CD4-positive, alpha-beta memory T cell (primary cell): Measurements from ENCODE around the gene PHACTR3. TPM values are rescaled to one million over a fixed set of nuclear protein-coding genes. Genes with fewer than 3 reads are reported as not detected.

Source experiments
- CTCF ChIA-PET: fragments of 350-600 bp; sonication (Branson Sonifier 250); formaldehyde crosslinking; loops from one replicate; lab custom pipeline; 2021; ENCODE audit warnings: inconsistent platforms; ENCODE audit not compliant: partially characterized antibody; lab: Charles Lee
- POLR2A ChIA-PET: fragments of 350-600 bp; sonication (Branson Sonifier 250); formaldehyde crosslinking; loops from one replicate; lab custom pipeline; 2021; ENCODE audit not compliant: partially characterized antibody; lab: Charles Lee
- DNase-seq, 5 donors: peaks; one replicate each; pipeline versions ENCODE4 v3.0.0 to v3.0.0-alpha.2; 2020 to 2022; ENCODE audit warnings: mixed read lengths in 1 of 5
- H3K27ac ChIP-seq: one replicate; pipeline ENCODE4 v1.7.0; 2013; ENCODE audit warnings: low read depth, low read length
- H3K27me3 ChIP-seq: 2 replicates; pipeline ENCODE4 v1.7.0; 2013; ENCODE audit warnings: mild to moderate bottlenecking, low read length, moderate library complexity; ENCODE audit not compliant: insufficient read depth
- H3K36me3 ChIP-seq: 2 replicates; pipeline ENCODE4 v1.7.0; 2013; ENCODE audit warnings: mild to moderate bottlenecking, low read length, moderate library complexity; ENCODE audit not compliant: insufficient read depth
- H3K4me1 ChIP-seq: 2 replicates; pipeline ENCODE4 v1.7.0; 2013; ENCODE audit warnings: mild to moderate bottlenecking, low read length, moderate library complexity; ENCODE audit not compliant: insufficient read depth
- H3K4me3 ChIP-seq, 2 donors: one replicate each; pipeline ENCODE4 v1.7.0; 2013; ENCODE audit warnings: low read length in 2 of 2, mild to moderate bottlenecking in 1 of 2
- H3K9me3 ChIP-seq, 2 donors: one replicate each; pipeline ENCODE4 v1.7.0; 2013; ENCODE audit warnings: low read length in 2 of 2, control low read depth in 1 of 2; ENCODE audit not compliant: control insufficient read depth in 1 of 2
- H3K27ac Mint-ChIP-seq, 7 donors: one replicate each; pipeline ENCODE4 v1.8.0; 2020 to 2021; ENCODE audit warnings: mixed read lengths in 7 of 7, mild to moderate bottlenecking in 6 of 7, inconsistent platforms in 3 of 7, moderate library complexity in 3 of 7
- H3K27me3 Mint-ChIP-seq, 2 donors: one replicate each; pipeline ENCODE4 v1.8.0; 2020 to 2021; ENCODE audit warnings: mixed read lengths in 2 of 2
- H3K36me3 Mint-ChIP-seq, 2 donors: one replicate each; pipeline ENCODE4 v1.8.0; 2020 to 2021; ENCODE audit warnings: mixed read lengths in 2 of 2, inconsistent platforms in 1 of 2, mild to moderate bottlenecking in 1 of 2
- H3K4me1 Mint-ChIP-seq, 4 donors: one replicate each; pipeline ENCODE4 v1.8.0; 2020 to 2021; ENCODE audit warnings: mixed read lengths in 4 of 4, mild to moderate bottlenecking in 1 of 4
- H3K4me3 Mint-ChIP-seq, 8 donors: one replicate each; pipeline ENCODE4 v1.8.0; 2020 to 2021; ENCODE audit warnings: mixed read lengths in 8 of 8, mild to moderate bottlenecking in 7 of 8, moderate library complexity in 6 of 8, inconsistent platforms in 3 of 8
- H3K9me3 Mint-ChIP-seq, 8 donors: one replicate each; pipeline ENCODE4 v1.8.0; 2020 to 2021; ENCODE audit warnings: mixed read lengths in 8 of 8, mild to moderate bottlenecking in 5 of 8, inconsistent platforms in 3 of 8, moderate library complexity in 1 of 8
- intact Hi-C: fragments of 100-400 bp; cut with micrococcal nuclease; formaldehyde crosslinking; loops from one replicate; pipeline ENCODE4 v1.15.1; 2023
- polyA plus RNA-seq, 2 donors: library from polyadenylated mRNA; unstranded; fragments of 300-500 nt; fragmentation: Illumina TruSeq; gene quantifications; one replicate each; pipeline ENCODE4 v1.2.3, GENCODE V29; 2021
- total RNA-seq, 2 experiments: library from RNA; stranded (reverse); gene quantifications; one replicate each; pipeline ENCODE4 v1.2.3, GENCODE V29; 2021

The PHACTR3 gene
- total and polyA plus RNA-seq, 4 experiments from 2014 or later: not detected

- ChIA-PET POLR2A (no interaction called here), CTCF (no interaction called here)
- Mint-ChIP-seq H3K27ac (no peak overlapping the region), H3K9me3 (peaks cover 0 to 8% (median 0%) of the 10 kb centered on the region in 8 donors), H3K27me3 (peaks cover 2 to 4% of the 10 kb centered on the region in 2 donors), H3K4me1 (no peaks in the 10 kb centered on the region), H3K4me3 (no peak overlapping the region), H3K36me3 (no peaks in the 10 kb centered on the region)
- Histone ChIP-seq H3K4me1 (no peaks in the 10 kb centered on the region), H3K4me3 (no peak overlapping the region), H3K36me3 (no peaks in the 10 kb centered on the region), H3K27ac (no peak overlapping the region), H3K9me3 (no peaks in the 10 kb centered on the region), H3K27me3 (no peaks in the 10 kb centered on the region)
- intact Hi-C loops: no loop called here
- no peak for DNase-seq
Observed at GRCh38 chr20:59720013-59720412, 115.7 kb downstream of the PHACTR3 start.

GRCh38 chr20:59721386-59721785, 117.0 kb downstream of the PHACTR3 start:
- Mint-ChIP-seq H3K9me3 (peaks cover 0 to 6% (median 0%) of the 10 kb centered on the region in 8 donors), H3K27me3 (peaks cover 2 to 4% of the 10 kb centered on the region in 2 donors), H3K27ac (no peak overlapping the region), H3K36me3 (no peaks in the 10 kb centered on the region), H3K4me1 (no peaks in the 10 kb centered on the region), H3K4me3 (no peak overlapping the region)
- Histone ChIP-seq H3K4me1 (no peaks in the 10 kb centered on the region), H3K27me3 (no peaks in the 10 kb centered on the region), H3K36me3 (no peaks in the 10 kb centered on the region), H3K4me3 (no peak overlapping the region), H3K27ac (no peak overlapping the region), H3K9me3 (no peaks in the 10 kb centered on the region)
- ChIA-PET CTCF (no interaction called here), POLR2A (no interaction called here)
- intact Hi-C loops: no loop called here
- no peak for DNase-seq

- no peaks in the 10 kb centered on the region for H3K27me3 ChIP-seq
- no peaks in the 10 kb centered on the region for H3K4me1 ChIP-seq
- Mint-ChIP-seq H3K9me3 (peaks cover 0 to 2% (median 0%) of the 10 kb centered on the region in 8 donors), H3K27ac (no peak overlapping the region), H3K36me3 (no peaks in the 10 kb centered on the region), H3K4me1 (no peaks in the 10 kb centered on the region), H3K4me3 (no peak overlapping the region), H3K27me3 (peaks cover 3 to 4% of the 10 kb centered on the region in 2 donors)
- H3K36me3 ChIP-seq: no peaks in the 10 kb centered on the region
- intact Hi-C loops: no loop called here
- H3K4me3 ChIP-seq: no peak overlapping the region
- ChIA-PET CTCF (no interaction called here), POLR2A (no interaction called here)
- H3K27ac ChIP-seq: no peak overlapping the region
- H3K9me3 ChIP-seq: no peaks in the 10 kb centered on the region
- no peak for DNase-seq
Observed at GRCh38 chr20:59723108-59723500, 118.8 kb downstream of the PHACTR3 start.

- POLR2A ChIA-PET: no interaction called here
- intact Hi-C loops: no loop called here
- CTCF ChIA-PET: no interaction called here
Observed at GRCh38 chr20:59723607-59724456, 119.5 kb downstream of the PHACTR3 start.

GRCh38 chr20:59724457-59725366, 120.4 kb downstream of the PHACTR3 start:
- ChIA-PET POLR2A (no interaction called here), CTCF (no interaction called here)
- Histone ChIP-seq H3K36me3 (no peaks in the 10 kb centered on the region), H3K27ac (no peak overlapping the region), H3K4me3 (no peak overlapping the region), H3K9me3 (no peaks in the 10 kb centered on the region), H3K27me3 (no peaks in the 10 kb centered on the region), H3K4me1 (no peaks in the 10 kb centered on the region)
- Mint-ChIP-seq H3K27me3 (peaks cover 6% of the 10 kb centered on the region in 2 donors), H3K4me1 (no peaks in the 10 kb centered on the region), H3K27ac (no peak overlapping the region), H3K36me3 (no peaks in the 10 kb centered on the region), H3K9me3 (peaks cover 0 to 2% (median 0%) of the 10 kb centered on the region in 8 donors), H3K4me3 (no peak overlapping the region)
- intact Hi-C loops: no loop called here
- no peak for DNase-seq

More at GRCh38 chr20:59723607-59724456, 119.5 kb downstream of the PHACTR3 start:
- H3K9me3 ChIP-seq: no peaks in the 10 kb centered on the region
- DNase-seq: no peak
- no peaks in the 10 kb centered on the region for H3K36me3 Mint-ChIP-seq
- no peak overlapping the region for H3K27ac ChIP-seq
- H3K27me3 ChIP-seq: no peaks in the 10 kb centered on the region
- H3K4me3 ChIP-seq: no peak overlapping the region
- no peaks in the 10 kb centered on the region for H3K4me1 ChIP-seq
- no peak overlapping the region for H3K27ac Mint-ChIP-seq
- H3K4me3 Mint-ChIP-seq: no peak overlapping the region
- H3K4me1 Mint-ChIP-seq: no peaks in the 10 kb centered on the region
- peaks cover 6% of the 10 kb centered on the region in 2 donors for H3K27me3 Mint-ChIP-seq
- peaks cover 0 to 2% (median 0%) of the 10 kb centered on the region in 8 donors for H3K9me3 Mint-ChIP-seq
- H3K36me3 ChIP-seq: no peaks in the 10 kb centered on the region

- CTCF ChIA-PET: no interaction called here
- Histone ChIP-seq H3K27me3 (no peaks in the 10 kb centered on the region), H3K4me3 (no peak overlapping the region), H3K9me3 (no peaks in the 10 kb centered on the region), H3K27ac (no peak overlapping the region), H3K4me1 (no peaks in the 10 kb centered on the region), H3K36me3 (no peaks in the 10 kb centered on the region)
- H3K36me3 Mint-ChIP-seq: no peaks in the 10 kb centered on the region
- no peak for DNase-seq
- H3K4me1 Mint-ChIP-seq: no peaks in the 10 kb centered on the region
- H3K4me3 Mint-ChIP-seq: no peak overlapping the region
- intact Hi-C loops: no loop called here
- H3K27me3 Mint-ChIP-seq: peaks cover 4 to 6% of the 10 kb centered on the region in 2 donors
- POLR2A ChIA-PET: no interaction called here
- H3K9me3 Mint-ChIP-seq: peaks cover 0 to 5% (median 0%) of the 10 kb centered on the region in 8 donors
- H3K27ac Mint-ChIP-seq: no peak overlapping the region
Observed at GRCh38 chr20:59725476-59726280, 121.3 kb downstream of the PHACTR3 start.

- Mint-ChIP-seq H3K27ac (no peak overlapping the region), H3K4me1 (no peaks in the 10 kb centered on the region), H3K4me3 (no peak overlapping the region), H3K27me3 (peaks cover 2 to 6% of the 10 kb centered on the region in 2 donors), H3K36me3 (no peaks in the 10 kb centered on the region), H3K9me3 (peaks cover 0 to 4% (median 0%) of the 10 kb centered on the region in 8 donors)
- intact Hi-C loops: no loop called here
- Histone ChIP-seq H3K4me1 (no peaks in the 10 kb centered on the region), H3K9me3 (no peaks in the 10 kb centered on the region), H3K36me3 (no peaks in the 10 kb centered on the region), H3K4me3 (no peak overlapping the region), H3K27me3 (no peaks in the 10 kb centered on the region), H3K27ac (no peak overlapping the region)
- POLR2A ChIA-PET: no interaction called here
- CTCF ChIA-PET: no interaction called here
- DNase-seq: no peak
Observed at GRCh38 chr20:59726281-59726595, 121.9 kb downstream of the PHACTR3 start.
